ACHN (cell line): ENCODE results near the gene MYO1C.
"Not testable (repeated sequence)": the region's sequence is repeated elsewhere in the genome, so short reads cannot be mapped to it uniquely, and the experiment has no call there.

Source experiments
- DNase-seq: peaks from one replicate; pipeline ENCODE4 v3.0.0-alpha.2; 2015
- in situ Hi-C: cut with HindIII; loops from 2 replicates; pipeline ENCODE4 v1.10.0; 2017; ENCODE audit warnings: low sequenced_read_pairs, low pct_ligation_motif_present, low pct_unique_long_range_greater_than_20kb

The MYO1C gene

DNA sequence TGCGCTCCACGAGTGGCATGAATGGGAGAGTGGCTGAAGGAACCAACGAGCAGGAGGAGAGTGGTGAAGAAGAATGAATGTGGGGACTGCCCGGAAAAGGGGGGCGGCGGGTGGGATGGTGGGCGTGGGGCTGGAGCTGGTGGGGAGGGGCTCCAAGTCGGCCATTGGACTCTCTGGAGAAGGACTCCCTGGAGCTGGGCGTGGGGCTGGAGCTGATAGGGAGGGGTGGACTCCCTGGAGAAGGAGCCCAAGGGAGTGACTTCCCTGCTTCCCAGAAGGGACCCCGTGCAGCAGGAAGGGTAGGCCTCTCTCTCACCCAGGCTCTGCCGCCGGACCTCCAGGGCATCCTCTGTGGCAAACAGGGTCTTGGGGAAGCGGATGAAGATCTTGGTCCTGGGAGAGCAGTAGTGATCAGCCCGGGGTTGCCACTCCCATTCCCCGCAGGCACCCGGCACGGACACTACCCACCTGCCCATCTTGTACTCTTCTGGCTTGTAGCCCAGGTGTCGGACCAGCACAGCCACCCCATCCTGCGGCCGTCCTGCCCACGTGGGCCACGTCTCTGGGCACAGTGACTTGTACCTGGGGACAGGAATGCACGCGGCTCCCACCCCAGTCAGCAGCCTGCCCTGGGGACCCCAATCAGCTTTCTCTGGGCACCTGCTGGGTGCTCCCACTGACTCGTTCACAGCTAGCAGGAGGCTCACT is 21.6 kb downstream of the MYO1C start:
- in situ Hi-C loops: no loop called here
- no peak for DNase-seq

GRCh38 chr17:1470071-1470754 is 22.3 kb downstream of the MYO1C start:
- DNase-seq: no peak
- in situ Hi-C loops: no loop called here

- DNase-seq: no peak
Measured at GRCh38 chr17:1469231-1469852, 23.1 kb downstream of the MYO1C start.

GRCh38 chr17:1467898-1468492 is 24.5 kb downstream of the MYO1C start:
- no peak for DNase-seq
- in situ Hi-C loops: no loop called here

More at GRCh38 chr17:1469231-1469852, 23.1 kb downstream of the MYO1C start:
- in situ Hi-C loops: no loop called here

GRCh38 chr17:1467258-1467657 is 25.2 kb downstream of the MYO1C start:
- DNase-seq: no peak
- in situ Hi-C loops: no loop called here

GRCh38 chr17:1464186-1464585 is 28.3 kb downstream of the MYO1C start:
- DNase-seq: no peak

DNA sequence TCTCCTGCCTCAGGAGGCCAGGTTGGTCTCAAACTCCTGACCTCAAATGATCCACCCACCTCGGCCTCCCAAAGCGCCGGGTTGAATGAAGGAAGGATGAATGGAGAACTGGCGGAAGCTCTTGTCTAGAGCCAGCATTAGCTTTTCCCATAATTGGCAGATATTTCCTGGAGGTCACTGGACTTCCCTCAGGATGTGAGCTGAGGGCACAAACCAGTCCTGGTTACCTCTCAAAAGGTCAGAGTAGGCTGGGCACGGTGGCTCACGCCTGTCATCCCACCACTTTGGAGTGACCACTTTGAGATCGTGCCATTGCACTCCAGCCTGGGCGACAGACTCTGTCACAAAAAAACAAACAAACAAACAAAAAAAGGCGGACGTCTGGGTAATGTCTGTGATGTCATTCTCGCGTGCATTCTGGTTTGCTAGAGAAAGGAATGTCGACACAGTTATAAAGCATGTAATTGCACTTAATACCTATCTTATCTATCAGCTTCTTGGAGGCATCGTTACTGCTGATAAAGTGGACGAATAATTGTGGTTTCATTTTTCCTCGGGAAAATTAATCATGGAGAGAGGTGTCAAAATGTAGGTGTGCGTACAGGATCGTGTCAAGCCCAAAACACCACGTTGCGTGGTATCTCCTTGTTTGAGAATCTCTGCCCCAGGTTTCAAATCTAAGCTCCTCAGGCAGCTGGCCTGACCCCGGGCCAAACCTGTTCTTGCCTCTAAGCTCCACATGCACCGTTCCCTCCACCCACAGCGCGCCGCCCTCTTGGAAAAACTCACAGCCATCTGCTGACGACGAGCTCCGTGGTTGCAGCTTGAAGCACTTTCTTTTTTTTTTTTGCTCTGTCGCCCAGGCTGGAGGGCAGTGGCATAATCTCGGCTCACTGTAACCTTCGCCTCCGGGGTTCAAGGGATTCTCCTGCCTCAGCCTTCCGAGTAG is 30.0 kb downstream of the MYO1C start:
- no peak for DNase-seq
- in situ Hi-C loops: no loop called here

More at GRCh38 chr17:1464186-1464585, 28.3 kb downstream of the MYO1C start:
- in situ Hi-C loops: no loop called here

DNA sequence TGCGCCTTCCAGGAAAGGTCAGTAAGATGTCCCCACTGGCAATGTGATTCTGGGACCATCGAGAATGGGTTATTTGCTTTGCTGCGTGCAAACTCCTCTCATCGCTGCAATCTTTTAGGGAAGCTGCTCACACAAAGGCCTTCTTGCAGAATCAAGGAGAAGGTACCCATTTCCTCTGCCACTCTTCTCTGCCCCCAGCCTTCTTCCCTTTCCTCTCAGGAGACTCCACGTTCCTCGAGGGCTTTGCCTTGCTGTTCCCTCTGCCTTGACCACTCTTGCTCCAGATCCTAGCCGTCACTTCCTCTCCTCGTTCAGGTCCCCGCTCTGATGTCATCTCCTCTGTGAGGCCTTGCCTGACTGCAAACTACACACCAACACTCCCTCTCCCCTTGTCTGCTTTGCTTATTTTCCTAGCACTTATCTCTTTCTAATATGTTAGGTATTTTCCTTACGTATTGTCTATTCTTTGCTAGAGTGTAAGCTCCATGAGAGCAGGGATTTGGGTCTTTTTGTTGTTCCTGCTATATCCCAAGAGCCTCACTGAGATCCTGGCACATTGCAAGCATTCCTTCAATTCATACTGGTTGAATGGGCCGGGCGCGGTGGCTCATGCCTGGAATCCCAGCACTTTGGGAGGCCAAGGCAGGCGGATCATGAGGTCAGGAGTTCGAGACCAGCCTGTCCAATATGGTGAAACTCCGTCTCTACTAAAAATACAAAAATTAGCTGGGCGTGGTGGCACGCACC is 31.1 kb downstream of the MYO1C start:
- DNase-seq: no peak
- in situ Hi-C loops: no loop called here

- peak; percentile 45 for DNase-seq
- in situ Hi-C loops: no loop called here
Measured at GRCh38 chr17:1460233-1460632, 32.3 kb downstream of the MYO1C start.

DNA sequence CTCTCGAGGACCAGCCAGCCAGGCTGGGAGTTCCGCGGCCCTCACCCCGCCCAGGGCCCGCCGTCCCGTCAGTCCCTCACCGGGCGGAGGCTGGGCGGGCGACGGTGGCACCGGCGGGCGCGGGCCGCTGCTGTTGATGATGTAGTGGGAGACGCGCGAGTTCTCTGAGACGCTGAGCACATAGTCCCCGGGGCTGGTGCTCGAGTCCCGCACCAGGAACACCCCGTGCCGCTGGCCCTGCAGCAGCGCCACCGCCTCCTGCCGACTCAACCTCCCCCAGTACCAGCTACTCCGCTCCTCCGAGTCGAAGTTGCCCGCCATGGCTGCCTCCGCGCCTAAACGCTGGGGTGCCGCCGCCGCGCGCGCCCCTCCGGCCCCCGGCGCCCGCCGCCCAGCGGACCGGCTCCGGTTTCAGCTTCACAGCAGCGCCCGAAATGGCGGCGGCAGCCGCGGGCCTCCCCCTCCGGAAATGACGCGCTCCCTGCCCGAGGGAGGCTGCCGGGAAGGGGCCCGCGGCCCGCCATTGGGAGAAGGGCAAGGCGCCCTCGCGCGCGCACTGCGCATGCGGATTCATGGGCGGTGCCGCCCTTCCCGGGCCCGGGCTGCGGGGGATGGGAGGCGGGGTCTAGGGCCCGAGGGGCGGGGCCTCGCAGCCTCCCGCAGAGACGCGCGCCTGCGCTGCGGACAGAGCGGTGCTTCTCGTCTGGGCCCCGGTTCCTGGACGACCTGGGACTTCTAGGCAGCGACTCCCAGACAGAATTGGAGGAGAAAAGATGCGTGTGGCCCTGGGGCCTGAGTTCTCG is 36.5 kb downstream of the MYO1C start, which contains the start of gene CRK:
Gene CRK, minus strand, starts transcription at position 436 of the 803 bp plus-strand sequence. Its CDS starts 115 bp downstream, at position 321.
- in situ Hi-C loops: no loop called here
- DNase-seq: peak; percentile 97

DNA sequence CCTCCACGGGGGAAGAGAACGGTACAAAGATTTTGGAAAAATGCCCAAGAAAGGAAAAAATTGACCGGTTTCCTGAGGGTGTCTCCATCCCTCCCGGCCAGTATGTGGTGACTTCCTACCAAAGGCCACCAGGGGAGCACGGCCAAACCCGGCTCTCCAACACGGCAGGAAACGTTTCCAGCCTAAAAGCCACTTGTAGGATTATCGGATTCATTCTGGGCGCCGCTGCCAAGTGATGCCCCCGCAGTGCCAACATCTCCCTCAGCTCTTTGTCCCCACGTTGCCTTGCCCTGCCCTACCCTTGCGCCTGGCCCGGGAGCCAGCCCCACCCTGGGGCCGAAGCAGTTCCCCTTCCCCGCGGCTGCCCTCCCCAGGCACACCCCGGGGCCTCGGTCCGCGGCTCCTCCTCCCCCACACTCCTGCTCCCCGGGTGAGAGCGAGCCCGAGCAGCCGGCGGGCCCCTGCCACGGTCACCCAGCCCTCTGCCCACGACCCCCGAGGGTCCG is 37.1 kb downstream of the MYO1C start:
- in situ Hi-C loops: no loop called here
- peak; percentile 84 for DNase-seq

GRCh38 chr17:1454541-1454940 is 37.9 kb downstream of the MYO1C start:
- in situ Hi-C loops: no loop called here
- no peak for DNase-seq

DNA sequence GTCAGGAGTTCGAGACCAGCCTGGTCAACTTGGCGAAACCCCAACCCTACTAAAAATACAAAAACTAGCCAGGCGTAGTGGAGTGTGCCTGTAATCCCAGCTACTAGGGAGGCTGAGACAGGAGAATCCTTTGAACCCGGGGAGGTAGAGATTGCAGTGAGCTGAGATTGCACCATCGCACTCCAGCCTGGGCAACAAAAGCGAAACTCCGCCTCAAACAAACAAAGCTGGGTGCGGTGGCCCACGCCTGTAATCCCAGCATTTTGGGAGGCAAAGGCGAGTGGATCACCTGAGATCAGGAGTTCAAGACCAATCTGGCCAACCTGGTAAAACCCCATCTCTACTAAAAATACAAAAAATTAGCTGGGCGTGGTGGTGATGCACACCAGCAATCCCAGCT is 38.8 kb downstream of the MYO1C start:
- DNase-seq, in situ Hi-C loops: not testable (repeated sequence)

DNA sequence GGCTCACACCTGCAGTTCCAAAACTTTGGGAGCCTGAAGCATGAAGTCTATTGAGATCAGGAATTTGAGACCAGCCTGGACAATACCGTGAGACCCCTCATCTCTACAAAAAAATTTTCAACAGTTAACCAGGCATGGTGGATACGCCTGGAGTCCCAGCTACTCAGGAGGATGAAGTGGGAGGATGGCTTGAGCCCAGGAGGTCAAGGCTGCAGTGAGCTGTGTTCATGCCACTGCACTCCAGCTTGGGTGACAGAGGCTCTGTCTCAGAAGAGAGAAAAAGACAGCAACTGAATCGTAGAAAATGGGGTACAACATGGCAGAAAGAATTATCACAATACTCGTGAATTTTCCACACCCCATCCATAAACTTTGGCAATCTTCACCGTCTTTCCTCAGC is 39.6 kb downstream of the MYO1C start:
- in situ Hi-C loops: no loop called here
- no peak for DNase-seq

GRCh38 chr17:1450261-1450660 is 42.2 kb downstream of the MYO1C start:
- DNase-seq, in situ Hi-C loops: not testable (repeated sequence)

DNA sequence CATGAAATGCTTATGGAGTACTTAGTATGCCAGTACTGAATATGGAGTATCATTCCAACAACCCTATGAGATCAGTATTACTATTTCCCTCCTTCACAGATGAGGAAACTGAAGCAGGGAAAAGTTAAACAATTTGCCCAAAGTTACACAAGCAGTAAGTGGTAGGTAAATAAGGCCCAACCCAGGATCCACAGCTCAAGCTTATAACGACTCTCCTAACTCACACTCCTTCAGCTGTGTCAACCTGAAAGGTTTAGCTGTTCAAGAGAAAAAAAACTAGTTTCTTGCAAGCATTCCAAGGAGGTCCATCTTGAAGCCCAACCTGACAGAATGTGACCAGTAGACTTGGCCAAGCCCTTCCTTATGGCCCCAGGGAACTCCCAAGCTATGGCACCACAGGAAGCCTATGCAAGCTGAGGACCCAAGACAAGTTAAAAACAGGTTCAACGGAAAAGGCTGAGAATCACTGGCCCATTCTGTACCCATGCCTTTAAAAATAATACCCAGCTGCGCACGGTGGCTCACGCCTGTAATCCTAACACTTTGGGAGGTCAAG is 43.0 kb downstream of the MYO1C start:
- no peak for DNase-seq
- in situ Hi-C loops: no loop called here
